GM12878 (cell line): ENCODE data around the gene SNAP29. TPM values are rescaled to one million over a fixed set of nuclear protein-coding genes. Genes with fewer than 3 reads are reported as not detected.
A peak's percentile ranks its signal among the peaks of the same experiment; 100 is the strongest.

Experiments used
- BACH1 ChIP-seq: fragments of 450-650 bp; IDR thresholded peaks from 2 replicates; pipeline ENCODE4 v1.6.1; 2017; ENCODE audit warnings: mild to moderate bottlenecking, borderline replicate concordance
- BCL11A ChIP-seq: IDR thresholded peaks from 2 replicates; pipeline ENCODE4 v1.6.1; 2011; ENCODE audit warnings: low read depth, low read length
- BMI1 ChIP-seq: fragments of 450-650 bp; IDR thresholded peaks from 2 replicates; pipeline ENCODE4 v1.6.1; 2016; ENCODE audit warnings: mild to moderate bottlenecking, moderate library complexity, borderline replicate concordance
- CEBPZ ChIP-seq: fragments of 150-350 bp; IDR thresholded peaks from 2 replicates; pipeline ENCODE4 v1.6.1; 2016; ENCODE audit warnings: low read depth, low read length
- CREB1 ChIP-seq: IDR thresholded peaks from 2 replicates; pipeline ENCODE4 v1.6.1; 2012; ENCODE audit warnings: low read depth, mild to moderate bottlenecking, inconsistent platforms
- FOXK2 ChIP-seq: fragments of 450-650 bp; IDR thresholded peaks from 2 replicates; pipeline ENCODE4 v1.6.1; 2017; ENCODE audit warnings: mild to moderate bottlenecking, moderate library complexity
- FOXM1 ChIP-seq: IDR thresholded peaks from 2 replicates; pipeline ENCODE4 v1.6.1; 2012; ENCODE audit warnings: low read depth, mild to moderate bottlenecking, inconsistent platforms, low read length, moderate library complexity
- JUND ChIP-seq: IDR thresholded peaks from 2 replicates; pipeline ENCODE4 v1.6.1; 2012; ENCODE audit warnings: low read depth, mild to moderate bottlenecking, low read length, improper control_type of control experiment, moderate library complexity
- KLF5 ChIP-seq: fragments of 450-650 bp; IDR thresholded peaks from 2 replicates; pipeline ENCODE4 v1.6.1; 2014; ENCODE audit warnings: mild to moderate bottlenecking; ENCODE audit not compliant: partially characterized antibody
- MTA3 ChIP-seq: IDR thresholded peaks from 2 replicates; pipeline ENCODE4 v1.6.1; 2012; ENCODE audit warnings: low read length, inconsistent platforms, borderline replicate concordance
- NFIC ChIP-seq: IDR thresholded peaks from 2 replicates; pipeline ENCODE4 v1.6.1; 2012; ENCODE audit warnings: low read depth, mild to moderate bottlenecking, inconsistent platforms, low read length, moderate library complexity
- PML ChIP-seq: IDR thresholded peaks from 2 replicates; pipeline ENCODE4 v1.6.1; 2012; ENCODE audit warnings: low read length, inconsistent platforms
- RUNX3 ChIP-seq: IDR thresholded peaks from 2 replicates; pipeline ENCODE4 v1.6.1; 2012; ENCODE audit warnings: low read length, inconsistent platforms
- SIN3A ChIP-seq: IDR thresholded peaks from 2 replicates; pipeline ENCODE4 v1.6.1; 2012; ENCODE audit warnings: low read depth, low read length, improper control_type of control experiment
- SUPT20H ChIP-seq: IDR thresholded peaks from 2 replicates; pipeline ENCODE4 v1.6.1; 2011; ENCODE audit warnings: low read depth, mild to moderate bottlenecking, low read length, moderate library complexity, borderline replicate concordance; ENCODE audit not compliant: control insufficient read depth
- TAF1 ChIP-seq: IDR thresholded peaks from 2 replicates; pipeline ENCODE4 v1.6.1; 2011; ENCODE audit warnings: mild to moderate bottlenecking, low read depth, low read length, borderline replicate concordance
- USF1 ChIP-seq: IDR thresholded peaks from 2 replicates; pipeline ENCODE4 v1.6.1; 2011; ENCODE audit warnings: borderline replicate concordance, low read depth, mild to moderate bottlenecking, moderate library complexity, mixed read lengths, low read length; ENCODE audit not compliant: insufficient read depth; ENCODE audit errors: extremely low read length
- YY1 ChIP-seq: IDR thresholded peaks from 2 replicates; pipeline ENCODE4 v1.6.1; 2011; ENCODE audit warnings: low read depth, mild to moderate bottlenecking, low read length
- ZBTB11 ChIP-seq: fragments of 450-650 bp; formaldehyde crosslinking; IDR thresholded peaks from 2 replicates; pipeline ENCODE4 v1.5.0; 2022; ENCODE audit warnings: mild to moderate bottlenecking, missing genetic modification characterization
- ZNF207 ChIP-seq: fragments of 450-650 bp; IDR thresholded peaks from 2 replicates; pipeline ENCODE4 v1.6.1; 2014; ENCODE audit warnings: antibody characterized with exemption, mild to moderate bottlenecking, borderline replicate concordance
- ZNF217 ChIP-seq: fragments of 450-650 bp; IDR thresholded peaks from 2 replicates; pipeline ENCODE4 v1.6.1; 2017; ENCODE audit warnings: antibody characterized with exemption, mild to moderate bottlenecking
- polyA plus RNA-seq, 11 experiments: library from polyadenylated mRNA; depleted of rRNA in 4 of 11; unstranded in 6 of 11; stranded (reverse) in 5 of 11; fragments of >200 nt; fragmentation: Nextera tagmentation in 4 of 11; fragmentation: Illumina TruSeq in 1 of 11; extraction: Ambion mirVana in 4 of 11; extraction: Trizol in 1 of 11; gene quantifications; 1 replicate in 1 of 11; 2 replicates in 10 of 11; pipeline versions ENCODE4 v1.2.1 to v1.2.3, GENCODE V29; 2011 to 2016; ENCODE audit warnings: inconsistent platforms in 2 of 11, missing spikeins in 2 of 11, low read depth in 1 of 11
- total RNA-seq, 4 experiments: library from RNA; depleted of rRNA in 3 of 4; stranded (reverse); fragments of >200 nt in 3 of 4; fragmentation: Illumina TruSeq in 1 of 4; extraction: Trizol in 1 of 4; gene quantifications; 2 replicates each; pipeline versions ENCODE4 v1.2.1 to v1.2.3, GENCODE V29; 2013 to 2021
- TF ChIP-seq, protein P1 (sequence below): IDR thresholded peaks from 2 replicates; pipeline ENCODE4 v1.6.1; 2012; ENCODE audit warnings: low read depth, low read length, improper control_type of control experiment

Gene SNAP29
- total and polyA plus RNA-seq, 10 of the 15 experiments (the other 5 are each of a cell fraction or from before 2014, with no cell fraction given), result 4.7 to 45.7 (median 27.9) TPM

- 0 out of 2 replicates have a peak, but pooled peaks have one; percentile 49 for TF ChIP-seq ZNF217
- no peak for TF ChIP-seq FOXM1
- peak; percentile 97; the same call in 1 of the 2 replicates for TF ChIP-seq ZNF207
- TF ChIP-seq RUNX3, result peak; percentile 97
- TF ChIP-seq NFIC, result no peak
- TF ChIP-seq USF1, result peak; percentile 98
- TF ChIP-seq BACH1, result peak; percentile 90
- TF ChIP-seq MTA3, result no peak
- TF ChIP-seq JUND, result peak; percentile 100
- TF ChIP-seq ZBTB11 (CRISPR knock-in tag), result no peak
- TF ChIP-seq, protein P1, sequence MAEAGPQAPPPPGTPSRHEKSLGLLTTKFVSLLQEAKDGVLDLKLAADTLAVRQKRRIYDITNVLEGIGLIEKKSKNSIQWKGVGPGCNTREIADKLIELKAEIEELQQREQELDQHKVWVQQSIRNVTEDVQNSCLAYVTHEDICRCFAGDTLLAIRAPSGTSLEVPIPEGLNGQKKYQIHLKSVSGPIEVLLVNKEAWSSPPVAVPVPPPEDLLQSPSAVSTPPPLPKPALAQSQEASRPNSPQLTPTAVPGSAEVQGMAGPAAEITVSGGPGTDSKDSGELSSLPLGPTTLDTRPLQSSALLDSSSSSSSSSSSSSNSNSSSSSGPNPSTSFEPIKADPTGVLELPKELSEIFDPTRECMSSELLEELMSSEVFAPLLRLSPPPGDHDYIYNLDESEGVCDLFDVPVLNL, result no peak; the same call in 1 of the 2 replicates
- TF ChIP-seq TAF1, result peak; percentile 68
- TF ChIP-seq BCL11A, result no peak
- no peak for TF ChIP-seq BMI1
- TF ChIP-seq CREB1, result peak; percentile 84
- no peak for TF ChIP-seq CEBPZ
- no peak for TF ChIP-seq SUPT20H
- TF ChIP-seq PML, result peak; percentile 71; the same call in 1 of the 2 replicates
- TF ChIP-seq KLF5, result peak; percentile 99
- TF ChIP-seq SIN3A, result peak; percentile 63
- TF ChIP-seq YY1, result peak; percentile 81
- peak; percentile 96 for TF ChIP-seq FOXK2
These were observed at the start of gene SNAP29, which contains the start of gene PI4KA (continued) for GRCh38 chr22:20858615-20859416.
